AG04449 (cell line): ENCODE results near the gene MAB21L3.

Source experiments
- CTCF ChIA-PET: fragments of 350-600 bp; formaldehyde crosslinking; extraction: SDS; loops from one replicate; lab custom pipeline; 2021; ENCODE audit warnings: antibody characterized with exemption; lab: Yijun Ruan, JAX
- POLR2A ChIA-PET: fragments of 400-600, 350-600 bp; formaldehyde crosslinking; extraction: SDS; loops from one replicate; lab custom pipeline; 2020; ENCODE audit warnings: antibody characterized with exemption, inconsistent platforms; lab: Yijun Ruan, JAX
- DNase-seq: peaks from one replicate; pipeline ENCODE4 v3.0.0-alpha.2; 2010; ENCODE audit warnings: low read depth, low spot score
- H3K4me3 ChIP-seq: 2 replicates; pipeline ENCODE4 v1.5.1; 2011; ENCODE audit warnings: low read depth, mild to moderate bottlenecking, control low read depth, low read length
- TF ChIP-seq, protein P1 (sequence below): IDR thresholded peaks from one replicate; pipeline ENCODE4 v1.5.1; 2011; ENCODE audit warnings: mild to moderate bottlenecking, moderate library complexity, low read length, control low read depth, inconsistent platforms; ENCODE audit not compliant: insufficient read depth; ENCODE audit errors: missing control alignments

Gene MAB21L3

DNA sequence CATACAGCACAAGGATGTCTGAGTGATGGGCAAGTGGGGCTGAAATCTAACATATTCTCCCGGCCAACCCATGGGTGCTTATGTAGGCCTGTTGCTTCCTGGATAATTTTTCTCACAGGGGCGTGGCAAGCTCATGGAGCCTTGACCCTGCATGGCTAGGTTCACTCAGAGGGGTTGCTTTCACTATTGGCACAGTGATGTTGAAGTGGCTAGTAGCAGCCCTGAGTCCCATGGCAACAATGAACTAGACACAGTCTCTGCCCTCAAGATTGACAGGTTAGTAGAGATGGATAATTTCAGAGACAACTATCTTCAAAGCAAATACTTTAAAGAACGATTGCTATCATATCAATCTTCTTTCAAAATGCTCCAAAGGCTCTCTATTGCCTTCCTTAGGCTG, 6.5 kb upstream of the MAB21L3 start:
- H3K4me3 ChIP-seq = no peak overlapping the region
- ChIA-PET CTCF (no interaction called here), POLR2A (no interaction called here)
- no peak for DNase-seq
- TF ChIP-seq, protein P1, sequence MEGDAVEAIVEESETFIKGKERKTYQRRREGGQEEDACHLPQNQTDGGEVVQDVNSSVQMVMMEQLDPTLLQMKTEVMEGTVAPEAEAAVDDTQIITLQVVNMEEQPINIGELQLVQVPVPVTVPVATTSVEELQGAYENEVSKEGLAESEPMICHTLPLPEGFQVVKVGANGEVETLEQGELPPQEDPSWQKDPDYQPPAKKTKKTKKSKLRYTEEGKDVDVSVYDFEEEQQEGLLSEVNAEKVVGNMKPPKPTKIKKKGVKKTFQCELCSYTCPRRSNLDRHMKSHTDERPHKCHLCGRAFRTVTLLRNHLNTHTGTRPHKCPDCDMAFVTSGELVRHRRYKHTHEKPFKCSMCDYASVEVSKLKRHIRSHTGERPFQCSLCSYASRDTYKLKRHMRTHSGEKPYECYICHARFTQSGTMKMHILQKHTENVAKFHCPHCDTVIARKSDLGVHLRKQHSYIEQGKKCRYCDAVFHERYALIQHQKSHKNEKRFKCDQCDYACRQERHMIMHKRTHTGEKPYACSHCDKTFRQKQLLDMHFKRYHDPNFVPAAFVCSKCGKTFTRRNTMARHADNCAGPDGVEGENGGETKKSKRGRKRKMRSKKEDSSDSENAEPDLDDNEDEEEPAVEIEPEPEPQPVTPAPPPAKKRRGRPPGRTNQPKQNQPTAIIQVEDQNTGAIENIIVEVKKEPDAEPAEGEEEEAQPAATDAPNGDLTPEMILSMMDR = no peak

DNA sequence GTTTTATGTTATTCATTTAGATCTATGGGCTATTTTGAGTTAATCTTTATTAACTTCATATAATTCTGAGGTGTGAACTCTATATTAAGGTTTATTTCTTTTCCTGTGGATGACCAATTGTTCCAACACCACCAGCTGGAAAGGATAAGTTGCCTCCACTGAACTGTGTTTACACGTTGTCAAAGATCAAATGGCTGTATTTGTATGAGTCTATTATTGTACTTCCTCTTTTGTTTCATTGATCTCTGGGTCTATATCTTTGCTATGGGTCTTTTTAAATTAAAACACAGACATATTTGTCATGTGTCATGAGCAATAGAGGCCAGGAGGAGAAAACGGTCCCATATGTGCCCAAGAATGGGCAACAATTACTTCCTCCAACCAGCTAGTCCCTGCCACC, 5.2 kb upstream of the MAB21L3 start:
- POLR2A ChIA-PET = no interaction called here
- CTCF ChIA-PET = interaction anchor here (1.9 kb wide), 1 partner anchor 380 kb away, joined by 7 read pairs; no protein-coding TSS in a partner anchor
- H3K4me3 ChIP-seq = no peak overlapping the region
- no peak for DNase-seq
- TF ChIP-seq, protein P1 = no peak

DNA sequence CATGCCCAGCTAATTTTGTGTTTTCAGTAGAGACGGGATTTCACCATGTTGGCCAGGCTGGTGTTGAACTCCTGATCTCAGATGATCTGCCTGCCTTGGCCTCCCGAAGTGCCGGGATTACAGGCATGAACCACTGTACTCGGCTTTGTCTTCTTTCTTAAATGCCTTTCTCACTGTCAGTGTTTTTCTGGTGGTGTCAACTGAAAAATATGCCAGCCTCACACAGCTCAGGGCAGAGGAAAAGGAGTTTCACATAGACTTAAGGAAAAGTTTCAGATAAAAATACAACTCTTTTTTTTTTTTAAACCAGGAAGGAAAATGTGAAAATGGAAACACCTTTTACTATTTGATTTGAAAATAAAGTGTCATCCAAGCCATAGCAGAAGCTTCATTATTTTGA, 4.6 kb upstream of the MAB21L3 start:
- no peak overlapping the region for H3K4me3 ChIP-seq
- no peak for DNase-seq
- TF ChIP-seq, protein P1 = no peak
- CTCF ChIA-PET = interaction anchor here (1.1 to 1.9 kb wide), 2 partner anchors 62 to 379 kb away, joined by 3 to 7 read pairs; no protein-coding TSS in a partner anchor
- POLR2A ChIA-PET = no interaction called here

DNA sequence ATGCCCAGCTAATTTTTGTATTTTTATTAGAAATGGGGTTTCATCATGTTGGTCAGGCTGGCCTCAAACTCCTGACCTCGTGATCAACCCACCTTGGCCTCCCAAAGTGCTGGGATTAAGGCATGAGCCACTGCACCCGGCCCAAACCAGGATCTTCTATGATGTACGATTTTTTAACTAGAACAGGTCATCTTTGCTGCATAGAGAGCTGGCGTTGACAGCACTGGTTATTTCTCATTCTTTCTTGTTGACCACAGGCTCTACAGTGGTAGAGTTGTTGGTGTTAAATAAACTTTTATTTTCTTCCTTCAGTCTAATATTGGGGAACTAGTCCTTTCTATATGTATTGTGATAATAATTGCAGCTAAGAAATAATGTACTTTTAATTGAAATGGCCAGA, 3.8 kb upstream of the MAB21L3 start:
- CTCF ChIA-PET = interaction anchor here (1.1 to 1.9 kb wide), 2 partner anchors 61 to 378 kb away, joined by 3 to 7 read pairs; no protein-coding TSS in a partner anchor
- H3K4me3 ChIP-seq = no peak overlapping the region
- no peak for DNase-seq
- TF ChIP-seq, protein P1 = no peak
- POLR2A ChIA-PET = no interaction called here

DNA sequence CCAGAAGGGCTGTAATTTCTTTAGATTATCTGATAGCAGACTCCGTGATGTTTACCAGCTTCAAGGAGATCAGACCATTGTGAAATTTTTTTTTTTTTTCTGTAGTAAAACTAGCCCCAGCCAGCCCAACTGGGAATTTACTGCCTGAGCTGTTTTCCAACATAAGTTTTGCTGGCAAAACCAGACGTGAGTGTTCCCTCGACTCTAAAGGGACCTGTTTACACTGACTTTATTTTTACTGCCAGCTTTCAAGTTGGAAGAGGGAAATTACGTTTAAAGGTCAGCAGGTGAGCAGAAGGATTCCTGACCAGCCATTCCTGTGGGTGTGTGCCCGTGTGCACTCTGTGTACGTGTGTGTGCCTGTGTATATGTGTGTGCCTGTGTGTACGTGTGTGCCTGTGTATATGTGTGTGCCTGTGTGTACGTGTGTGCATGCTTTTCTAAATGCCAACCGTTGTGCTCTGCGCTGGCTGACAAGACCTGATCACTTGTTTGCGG, 374 bp downstream of the MAB21L3 start:
- ChIA-PET CTCF (no interaction called here), POLR2A (no interaction called here)
- no peak overlapping the region for H3K4me3 ChIP-seq
- DNase-seq = no peak
- TF ChIP-seq, protein P1 = no peak

DNA sequence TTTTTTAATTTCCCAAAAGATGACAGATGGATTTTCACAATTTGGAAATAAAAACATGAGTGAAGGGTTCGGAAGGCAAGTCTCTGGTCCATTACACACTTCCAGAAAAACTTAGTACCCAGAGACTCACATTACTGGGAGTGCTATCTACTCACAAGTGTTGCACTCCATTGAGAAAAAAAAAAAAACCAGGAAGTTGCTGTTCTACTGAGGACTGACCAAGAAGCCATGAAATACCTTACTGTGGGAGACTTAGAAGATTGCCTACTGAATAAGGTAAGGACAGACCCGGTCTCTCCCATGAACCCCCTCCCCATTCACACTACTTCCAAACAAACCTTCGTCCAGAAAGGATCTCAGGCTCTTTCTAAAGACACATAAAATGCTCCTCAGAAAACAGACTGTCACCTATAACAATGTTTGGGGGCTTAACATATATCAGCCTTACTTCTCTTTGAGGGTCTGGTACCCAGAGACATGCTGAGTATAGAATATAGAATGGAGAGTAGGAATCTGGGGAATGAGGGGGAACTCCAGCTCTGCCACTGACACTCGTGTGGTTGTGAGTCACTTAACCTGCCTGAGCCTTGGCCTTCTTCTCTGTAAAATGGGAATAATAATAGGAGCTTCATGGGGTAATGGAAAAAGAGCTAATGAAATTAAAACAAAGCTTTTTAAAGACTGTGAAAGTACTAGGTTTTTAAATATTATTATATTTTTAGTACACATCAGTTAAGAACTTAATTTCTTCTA, 1.4 kb downstream of the MAB21L3 start:
- ChIA-PET CTCF (interaction anchor here (1.1 kb wide), 1 partner anchor 27 kb away, joined by 4 read pairs; no protein-coding TSS in a partner anchor), POLR2A (no interaction called here)
- TF ChIP-seq, protein P1 = no peak
- no peak for DNase-seq
- H3K4me3 ChIP-seq = no peak overlapping the region
